Esophagus muscularis mucosa (tissue), 4 donors: Measurements from ENCODE around the gene NCAM1. TPM values are rescaled to one million over a fixed set of nuclear protein-coding genes. Genes with fewer than 3 reads are reported as not detected.

Experiments
- DNase-seq: peaks from one replicate; pipeline ENCODE4 v3.0.0-alpha.2; 2017; ENCODE audit errors: extremely low spot score
- H3K27ac ChIP-seq, 4 donors: fragments of 200-600 bp; sonication (generic); replicated peaks in 1 of 4; 1 replicate in 3 of 4; 2 replicates in 1 of 4; pipeline ENCODE4 v1.5.1; 2016 to 2019; ENCODE audit warnings: mild to moderate bottlenecking in 1 of 4
- H3K27me3 ChIP-seq, 4 donors: fragments of 200-600 bp; sonication (generic); one replicate each; pipeline versions ENCODE4 v1.5.1 to v1.6.0; 2016 to 2019
- H3K36me3 ChIP-seq, 4 donors: fragments of 200-600 bp; sonication (generic); one replicate each; pipeline ENCODE4 v1.5.1; 2016 to 2019
- H3K4me1 ChIP-seq, 4 donors: fragments of 200-600 bp; sonication (generic); one replicate each; pipeline ENCODE4 v1.5.1; 2016 to 2019
- H3K4me3 ChIP-seq, 4 donors: fragments of 200-600 bp; sonication (generic); 1 replicate in 2 of 4; 2 replicates in 2 of 4; pipeline ENCODE4 v1.5.1; 2016 to 2019; ENCODE audit warnings: mild to moderate bottlenecking in 4 of 4, moderate library complexity in 1 of 4
- H3K9me3 ChIP-seq, 4 donors: fragments of 200-600 bp; sonication (generic); 1 replicate in 3 of 4; 2 replicates in 1 of 4; pipeline ENCODE4 v1.5.1; 2016 to 2019
- EP300 ChIP-seq: sonication (generic); formaldehyde crosslinking; IDR thresholded peaks from one replicate; pipeline ENCODE4 v1.6.1; 2017; ENCODE audit warnings: antibody characterized with exemption
- POLR2A ChIP-seq: fragments of 450-650 bp; IDR thresholded peaks from one replicate; pipeline ENCODE4 v1.6.1; 2017; ENCODE audit warnings: antibody characterized with exemption, moderate library complexity, mild to moderate bottlenecking, low read depth
- POLR2AphosphoS5 ChIP-seq, 2 donors: sonication (generic); formaldehyde crosslinking; IDR thresholded peaks; one replicate each; pipeline ENCODE4 v1.6.1; 2017; ENCODE audit warnings: antibody characterized with exemption in 2 of 2
- WGBS: methylation state at CpG from one replicate; pipeline ENCODE4 v1.1.5; 2018; 5-methylcytosine and 5-hydroxymethylcytosine counted together
- intact Hi-C: fragments of 100-400 bp; cut with DNase I; formaldehyde crosslinking; loops from one replicate; pipeline ENCODE4 v1.15.1; 2023
- total RNA-seq, 4 donors: library from RNA; depleted of rRNA; stranded (reverse); fragments of >200 nt; gene quantifications; one replicate each; pipeline versions ENCODE4 v1.1.0 to v1.2.1, GENCODE V29; 2016
- TF ChIP-seq, protein P1 (sequence below), 3 experiments: fragments of 200-600 bp in 2 of 3; fragments of 450-650 bp in 1 of 3; sonication (generic) in 2 of 3; IDR thresholded peaks; one replicate each; pipeline ENCODE4 v1.5.1; 2017 to 2019; ENCODE audit warnings: antibody characterized with exemption in 3 of 3, mild to moderate bottlenecking in 2 of 3, moderate library complexity in 1 of 3

NCAM1 gene
- total RNA-seq, 4 donors from 2014 or later: 83.5 to 161 (median 95.2) TPM

DNA sequence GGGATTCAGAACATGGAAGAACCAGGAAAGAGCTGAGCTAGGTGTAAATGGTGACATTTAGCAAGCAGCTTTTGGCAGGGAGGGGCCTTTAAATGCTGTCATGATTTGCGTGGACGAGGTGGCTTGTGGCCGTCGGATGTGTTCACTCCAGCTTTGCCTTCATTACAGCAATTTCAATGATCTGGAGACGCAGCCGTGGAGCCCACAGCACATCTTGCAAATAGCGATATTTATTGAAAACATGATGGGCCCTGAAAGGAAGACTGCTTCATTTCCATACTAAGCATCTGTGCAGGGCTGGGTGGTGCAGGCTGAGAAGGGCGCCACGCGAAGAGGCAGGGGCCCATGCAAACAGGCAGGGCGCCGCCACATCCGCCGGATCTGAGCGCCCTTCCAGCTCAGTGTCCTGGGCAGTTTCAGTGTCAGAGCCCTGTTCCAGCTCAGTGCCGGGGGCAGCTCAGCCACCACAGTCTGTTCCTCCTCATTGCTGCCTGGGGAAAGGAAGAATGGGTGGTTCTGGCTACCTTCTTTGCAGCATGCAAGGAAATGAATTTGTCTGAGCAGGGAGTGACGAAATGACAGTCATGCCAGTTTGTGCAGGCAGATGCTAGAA, 242.0 kb downstream of the NCAM1 start:
- no peaks in the 10 kb centered on the region for H3K27me3 ChIP-seq
- peaks cover 5 to 16% (median 15%) of the 10 kb centered on the region in 4 donors for H3K4me1 ChIP-seq
- no peak for DNase-seq
- intact Hi-C loops: no loop called here
- TF ChIP-seq, protein P1, sequence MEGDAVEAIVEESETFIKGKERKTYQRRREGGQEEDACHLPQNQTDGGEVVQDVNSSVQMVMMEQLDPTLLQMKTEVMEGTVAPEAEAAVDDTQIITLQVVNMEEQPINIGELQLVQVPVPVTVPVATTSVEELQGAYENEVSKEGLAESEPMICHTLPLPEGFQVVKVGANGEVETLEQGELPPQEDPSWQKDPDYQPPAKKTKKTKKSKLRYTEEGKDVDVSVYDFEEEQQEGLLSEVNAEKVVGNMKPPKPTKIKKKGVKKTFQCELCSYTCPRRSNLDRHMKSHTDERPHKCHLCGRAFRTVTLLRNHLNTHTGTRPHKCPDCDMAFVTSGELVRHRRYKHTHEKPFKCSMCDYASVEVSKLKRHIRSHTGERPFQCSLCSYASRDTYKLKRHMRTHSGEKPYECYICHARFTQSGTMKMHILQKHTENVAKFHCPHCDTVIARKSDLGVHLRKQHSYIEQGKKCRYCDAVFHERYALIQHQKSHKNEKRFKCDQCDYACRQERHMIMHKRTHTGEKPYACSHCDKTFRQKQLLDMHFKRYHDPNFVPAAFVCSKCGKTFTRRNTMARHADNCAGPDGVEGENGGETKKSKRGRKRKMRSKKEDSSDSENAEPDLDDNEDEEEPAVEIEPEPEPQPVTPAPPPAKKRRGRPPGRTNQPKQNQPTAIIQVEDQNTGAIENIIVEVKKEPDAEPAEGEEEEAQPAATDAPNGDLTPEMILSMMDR (IDR thresholded peaks at IDR 0.05): no peak
- TF ChIP-seq POLR2AphosphoS5 (IDR thresholded peaks at IDR 0.05) (no peak), POLR2A (no peak), EP300 (no peak)
- H3K9me3 ChIP-seq: no peaks in the 10 kb centered on the region
- WGBS: 96% methylated on average over 12 of the region's 17 CpGs
- no peak overlapping the region for H3K4me3 ChIP-seq
- no peak overlapping the region for H3K27ac ChIP-seq
- peaks cover 0 to 30% (median 14%) of the 10 kb centered on the region in 4 donors for H3K36me3 ChIP-seq

DNA sequence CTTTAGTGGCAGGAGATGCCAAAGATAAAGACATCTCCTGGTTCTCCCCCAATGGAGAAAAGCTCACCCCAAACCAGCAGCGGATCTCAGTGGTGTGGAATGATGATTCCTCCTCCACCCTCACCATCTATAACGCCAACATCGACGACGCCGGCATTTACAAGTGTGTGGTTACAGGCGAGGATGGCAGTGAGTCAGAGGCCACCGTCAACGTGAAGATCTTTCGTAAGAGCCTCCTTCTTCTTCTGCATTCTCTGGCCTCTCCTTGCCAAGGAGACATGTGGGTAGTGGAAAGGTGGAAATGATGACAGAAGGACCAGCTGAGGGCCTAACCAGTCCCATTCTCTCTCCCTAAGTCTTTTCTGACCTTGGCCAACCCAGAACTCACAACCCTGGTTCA, 243.1 kb downstream of the NCAM1 start:
- peaks cover 0 to 38% (median 22%) of the 10 kb centered on the region in 4 donors for H3K36me3 ChIP-seq
- no peaks in the 10 kb centered on the region for H3K27me3 ChIP-seq
- no peak overlapping the region for H3K27ac ChIP-seq
- H3K4me1 ChIP-seq: peaks cover 4 to 6% (median 5%) of the 10 kb centered on the region in 4 donors
- TF ChIP-seq, protein P1 (IDR thresholded peaks at IDR 0.05): no peak
- TF ChIP-seq EP300 (no peak), POLR2AphosphoS5 (IDR thresholded peaks at IDR 0.05) (no peak), POLR2A (no peak)
- DNase-seq: no peak
- H3K9me3 ChIP-seq: no peaks in the 10 kb centered on the region
- H3K4me3 ChIP-seq: no peak overlapping the region
- intact Hi-C loops: no loop called here
- 89% methylated on average over 10 of the region's 10 CpGs for WGBS

DNA sequence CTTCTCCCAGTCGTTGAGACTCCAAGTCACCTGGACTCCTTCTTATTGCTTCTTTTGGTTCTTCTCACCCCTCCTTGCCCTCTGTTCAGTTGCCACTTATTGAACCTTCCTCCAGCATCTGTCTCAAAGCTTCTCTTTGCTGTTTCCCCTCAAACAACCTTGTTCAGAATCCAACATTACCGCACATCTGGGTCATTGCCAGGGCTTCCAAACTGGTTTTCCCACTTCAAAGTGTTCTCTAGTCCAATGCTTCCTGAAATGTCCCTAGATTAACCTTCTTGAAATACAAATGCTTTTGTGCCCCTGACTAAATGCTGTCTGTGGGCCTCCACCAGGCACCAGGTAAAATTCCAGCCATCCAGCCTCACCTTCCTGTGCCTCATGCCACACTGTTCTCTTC, 252.3 kb downstream of the NCAM1 start:
- TF ChIP-seq EP300 (no peak), POLR2AphosphoS5 (IDR thresholded peaks at IDR 0.05) (no peak), POLR2A (no peak)
- TF ChIP-seq, protein P1 (IDR thresholded peaks at IDR 0.05): no peak
- H3K36me3 ChIP-seq: peaks cover 0 to 39% (median 17%) of the 10 kb centered on the region in 4 donors

DNA sequence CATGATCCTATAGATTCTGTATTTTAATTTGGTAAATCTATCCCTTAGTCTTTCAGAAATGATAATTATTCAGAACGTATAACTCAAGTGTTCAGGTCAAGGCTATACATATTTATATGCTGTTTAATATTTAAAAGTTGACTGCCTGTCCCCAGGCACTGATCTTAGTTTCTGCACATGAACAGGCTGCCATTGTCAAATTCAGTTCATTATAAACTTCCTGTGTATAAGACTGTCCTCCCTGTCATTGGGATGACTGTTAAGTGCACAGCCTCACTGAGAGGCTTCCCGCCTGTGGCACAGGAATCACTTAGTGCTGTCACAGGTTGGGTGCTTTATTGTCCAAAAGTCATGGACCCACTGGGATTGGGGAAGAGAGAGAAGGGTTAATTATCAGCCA, 261.0 kb downstream of the NCAM1 start:
- DNase-seq: no peak
- H3K27ac ChIP-seq: no peak overlapping the region
- H3K36me3 ChIP-seq: peaks cover 0 to 24% (median 17%) of the 10 kb centered on the region in 4 donors
- no peaks in the 10 kb centered on the region for H3K4me1 ChIP-seq
- peaks cover 0 to 6% (median 0%) of the 10 kb centered on the region in 4 donors for H3K9me3 ChIP-seq
- H3K27me3 ChIP-seq: no peaks in the 10 kb centered on the region
- intact Hi-C loops: no loop called here
- no peak overlapping the region for H3K4me3 ChIP-seq
- WGBS: 76% methylated on average over 2 of the region's 2 CpGs
- no peak for TF ChIP-seq EP300
- no peak for TF ChIP-seq POLR2A

More for the DNA sequence above, 252.3 kb downstream of the NCAM1 start:
- no peak for DNase-seq
- H3K4me3 ChIP-seq: no peak overlapping the region
- H3K27ac ChIP-seq: no peak overlapping the region
- intact Hi-C loops: no loop called here
- H3K9me3 ChIP-seq: no peaks in the 10 kb centered on the region
- 87% methylated on average over 2 of the region's 2 CpGs for WGBS
- H3K27me3 ChIP-seq: no peaks in the 10 kb centered on the region
- no peaks in the 10 kb centered on the region for H3K4me1 ChIP-seq

DNA sequence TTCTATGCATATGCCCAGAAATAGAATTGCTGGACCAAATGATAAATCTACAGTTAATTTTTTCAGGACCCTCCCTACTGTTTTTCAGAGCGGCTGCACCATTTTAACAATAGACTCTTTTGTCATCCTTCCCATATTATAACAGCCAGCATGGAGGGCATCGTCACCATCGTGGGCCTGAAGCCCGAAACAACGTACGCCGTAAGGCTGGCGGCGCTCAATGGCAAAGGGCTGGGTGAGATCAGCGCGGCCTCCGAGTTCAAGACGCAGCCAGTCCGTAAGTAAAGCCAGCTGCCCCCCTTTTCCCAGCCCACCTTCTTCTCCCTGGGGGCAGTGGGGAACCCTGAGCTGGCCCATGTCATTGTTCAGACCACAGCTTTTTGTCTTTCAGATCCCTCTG, 273.7 kb downstream of the NCAM1 start:
- WGBS: 86% methylated on average over 14 of the region's 14 CpGs
- no peak overlapping the region for H3K4me3 ChIP-seq
- H3K9me3 ChIP-seq: no peaks in the 10 kb centered on the region
- TF ChIP-seq POLR2A (no peak), POLR2AphosphoS5 (IDR thresholded peaks at IDR 0.05) (no peak), EP300 (no peak)
- TF ChIP-seq, protein P1 (IDR thresholded peaks at IDR 0.05): no peak
- no peaks in the 10 kb centered on the region for H3K4me1 ChIP-seq
- H3K27ac ChIP-seq: no peak overlapping the region
- DNase-seq: no peak
- H3K36me3 ChIP-seq: peaks cover 0 to 61% (median 37%) of the 10 kb centered on the region in 4 donors
- H3K27me3 ChIP-seq: no peaks in the 10 kb centered on the region
- intact Hi-C loops: no loop called here
